ENCODE measurements around the gene AHNAK. TPM values are rescaled to one million over a fixed set of nuclear protein-coding genes. Genes with fewer than 3 reads are reported as not detected.

AHNAK gene
- total and polyA plus RNA-seq, 2 of the 8 experiments (the other 6 are each of a cell fraction or from before 2014, with no cell fraction given): 2.0 to 5.8 TPM

DNA sequence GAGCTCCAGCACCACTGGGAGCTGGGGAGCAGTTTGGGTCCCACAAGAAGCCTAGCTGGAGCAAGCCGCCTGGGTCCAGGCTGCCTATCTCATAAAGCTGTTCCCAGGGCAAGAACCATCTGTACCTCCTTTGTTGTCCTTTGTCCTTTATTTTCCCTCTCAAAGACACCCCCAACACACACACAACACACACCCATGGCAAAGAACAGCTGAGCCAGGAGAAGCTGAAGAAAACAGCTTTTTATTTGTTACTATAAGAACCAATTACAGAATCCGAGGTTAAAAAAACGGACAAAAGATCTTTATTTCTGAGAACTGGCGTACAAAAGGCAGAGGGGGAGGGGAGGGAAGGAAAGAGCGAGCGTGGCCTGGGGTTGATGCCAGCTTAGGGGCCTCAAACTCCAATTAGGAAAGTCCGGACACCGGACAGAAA, 46.4 kb upstream of the AHNAK start:
- Histone ChIP-seq H3K27me3 (replicated peaks in 1 of 4; ENCODE audit: control insufficient read depth in 3 of 4, extremely low read depth in 1 of 4, insufficient read depth in 3 of 4, low read length in 3 of 4) (no peaks in the 10 kb centered on the region), H3K9me3 (ENCODE audit: insufficient read depth in 2 of 2, low read depth in 1 of 2, low read length in 1 of 2) (no peaks in the 10 kb centered on the region), H3K14ac (ENCODE audit: insufficient read length) (no peak overlapping the region), H3K18ac (ENCODE audit: extremely low read depth, low read length) (no peak overlapping the region), H4K20me1 (replicated peaks in 1 of 2; ENCODE audit: control insufficient read depth in 1 of 2, insufficient read depth in 2 of 2, low read length in 2 of 2) (peaks cover 4 to 5% of the 10 kb centered on the region in 2 experiments), H4K91ac (replicated peaks; ENCODE audit: insufficient read length, low read length) (no peak overlapping the region), H3K27ac (ENCODE audit: low read depth, low read length) (no peak overlapping the region), H2AFZ (ENCODE audit: low read length) (no peak overlapping the region), H2BK20ac (ENCODE audit: low read length) (no peak overlapping the region), H3K4ac (replicated peaks; ENCODE audit: insufficient read length, low read depth, low read length) (no peak overlapping the region), H4K8ac (ENCODE audit: extremely low read depth, insufficient read depth, low read length) (no peak overlapping the region), H3K79me1 (ENCODE audit: low read depth, low read length) (no peaks in the 10 kb centered on the region), H3K23ac (ENCODE audit: insufficient read length) (no peak overlapping the region), H4K5ac (ENCODE audit: insufficient read length, low read depth, low read length) (no peak overlapping the region), H2BK12ac (ENCODE audit: low read depth, low read length) (no peak overlapping the region), H2BK15ac (ENCODE audit: low read length) (no peak overlapping the region), H2AK5ac (ENCODE audit: low read depth, low read length) (no peak overlapping the region), H3K56ac (replicated peaks; ENCODE audit: insufficient read length, low read depth, low read length) (no peak overlapping the region), H3K4me2 (ENCODE audit: insufficient read depth in 1 of 2, low read depth in 2 of 2, low read length in 2 of 2) (peak overlapping the region in 1 of 2 experiments; percentile 87; a peak in 1 of 4 replicates), H3K4me3 (ENCODE audit: extremely low read depth in 1 of 4, insufficient read depth in 2 of 4, low read depth in 3 of 4, low read length in 4 of 4) (no peak overlapping the region), H3K4me1 (replicated peaks in 1 of 4; ENCODE audit: control insufficient read depth in 3 of 4, insufficient read depth in 4 of 4, low read length in 3 of 4) (peaks cover 0 to 3% (median under 1%) of the 10 kb centered on the region in 4 experiments; a peak in 5 of 7 replicates), H2BK120ac (replicated peaks; ENCODE audit: low read depth, low read length) (no peak overlapping the region), H3K79me2 (ENCODE audit: control insufficient read depth in 1 of 2, insufficient read depth in 2 of 2, low read length in 2 of 2) (peaks cover 0 to 17% of the 10 kb centered on the region in 2 experiments; a peak in 2 of 4 replicates), H3K9ac (replicated peaks in 1 of 4; ENCODE audit: extremely low read depth in 1 of 4, low read depth in 3 of 4, low read length in 3 of 4) (no peak overlapping the region), H3K36me3 (ENCODE audit: control insufficient read depth in 2 of 4, insufficient read depth in 4 of 4, low read length in 3 of 4) (peaks cover 31 to 51% (median 33%) of the 10 kb centered on the region in 4 experiments), H2BK5ac (ENCODE audit: low read depth, low read length) (no peak overlapping the region), H3K23me2 (ENCODE audit: low read depth, low read length) (peaks cover 6% of the 10 kb centered on the region)
- 96% methylated on average over 8 of the region's 8 CpGs; no CpG with 5 or more reads in 1 of the 2 experiments for WGBS, 2 experiments (ENCODE audit: extremely low coverage in 1 of 2, insufficient coverage in 1 of 2, insufficient read length in 1 of 2, insufficient replicate concordance in 2 of 2, low coverage in 1 of 2, low lambda C conversion rate in 2 of 2, missing lambda C conversion rate in 1 of 2)
- CTCF ChIA-PET (ENCODE audit: partially characterized antibody): interaction anchor here (0.6 to 7.2 kb wide), 17 partner anchors 8 to 200 kb away, joined by 3 to 97 read pairs (median 4); partner anchors contain the start of genes EML3, GANAB, MTA2 and ROM1
- TF ChIP-seq TAF7 (optimal IDR thresholded peaks at IDR 0.05; ENCODE audit: borderline replicate concordance, low read depth, low read length) (no peak), RBBP5 (IDR thresholded peaks at IDR 0.05; ENCODE audit: borderline replicate concordance, low read depth, low read length) (no peak), CTBP2 (IDR thresholded peaks at IDR 0.05; ENCODE audit: borderline replicate concordance, insufficient read depth, insufficient read length, low read length) (no peak), TEAD4 (IDR thresholded peaks at IDR 0.05; ENCODE audit: low read depth, low read length) (no peak), POLR2AphosphoS5 (IDR thresholded peaks at IDR 0.05; ENCODE audit: low read depth, low read length) (no peak), CBX8 (IDR thresholded peaks at IDR 0.05; ENCODE audit: borderline replicate concordance, low read depth, low read length) (no peak), ZNF274 (IDR thresholded peaks at IDR 0.05; ENCODE audit: borderline replicate concordance, extremely low read depth, low read length) (no peak), SIN3A (conservative IDR thresholded peaks at IDR 0.05 in 1 of 2, IDR thresholded peaks at IDR 0.05 in 1 of 2; ENCODE audit: low read depth in 1 of 2, low read length in 2 of 2) (no peak), SIRT6 (IDR thresholded peaks at IDR 0.05; ENCODE audit: low read length) (no peak), HDAC2 (IDR thresholded peaks at IDR 0.05; ENCODE audit: borderline replicate concordance in 1 of 2, low read depth in 2 of 2, low read length in 2 of 2) (no peak), KDM4A (IDR thresholded peaks at IDR 0.05; ENCODE audit: low read depth, low read length, severe bottlenecking) (no peak), EGR1 (IDR thresholded peaks at IDR 0.05; ENCODE audit: borderline replicate concordance, low read depth, low read length) (no peak)
- no peak for FAIRE-seq
- POLR2A ChIA-PET (ENCODE audit: partially characterized antibody): interaction anchor here (1.1 to 12.3 kb wide), 14 partner anchors 8 to 165 kb away, joined by 3 to 235 read pairs (median 48); partner anchors contain the start of genes B3GAT3, BSCL2, C11orf98 and CSKMT
- no peak for DNase-seq (ENCODE audit: low read depth in 1 of 2, low spot score in 2 of 2)
